Adrenal gland (tissue), 5 donors: Measurements from ENCODE around the gene EGR4.

Source experiments
- CTCF ChIP-seq, 6 experiments: fragments of 450-650 bp in 4 of 6; fragments of 200-600 bp in 2 of 6; sonication (generic) in 1 of 6; IDR thresholded peaks; 1 replicate in 5 of 6; 2 replicates in 1 of 6; pipeline versions ENCODE4 v1.5.1 to v1.8.0; 2016 to 2021; ENCODE audit warnings: antibody characterized with exemption in 6 of 6, mild to moderate bottlenecking in 2 of 6, moderate library complexity in 1 of 6
- POLR2A ChIP-seq, 2 donors: fragments of 450-650 bp; IDR thresholded peaks; one replicate each; pipeline ENCODE4 v1.6.1; 2017; ENCODE audit warnings: antibody characterized with exemption in 2 of 2, mild to moderate bottlenecking in 2 of 2, moderate library complexity in 1 of 2
- donor health status: DM: no; HTN: no; CAD: no.

- TF ChIP-seq CTCF (IDR thresholded peaks at IDR 0.05) (no peak), POLR2A (IDR thresholded peaks at IDR 0.05) (no peak)
Observed at GRCh38 chr2:73295751-73296400, 2.5 kb upstream of the EGR4 start.
